Astrocyte (in vitro differentiated cells and primary cell): ENCODE results near the gene ABCA7. TPM values are rescaled to one million over a fixed set of nuclear protein-coding genes. Genes with fewer than 3 reads are reported as not detected.

Experiments
- DNase-seq: peaks from one replicate; pipeline ENCODE4 v3.0.0-alpha.2; 2010; ENCODE audit warnings: low read depth
- FAIRE-seq: peaks from 2 replicates; lab custom pipeline; 2011; peaks lifted over from hg19 to GRCh38; lab: Jason Lieb, UNC
- H2AFZ ChIP-seq: 2 replicates; pipeline ENCODE4 v1.6.0; 2012; ENCODE audit warnings: low read depth, low read length, inconsistent platforms
- H3K27ac ChIP-seq: 2 replicates; pipeline ENCODE4 v1.5.1; 2011; ENCODE audit warnings: low read depth, low read length, inconsistent platforms
- H3K27me3 ChIP-seq: 2 replicates; pipeline ENCODE4 v1.6.0; 2011; ENCODE audit warnings: low read length, inconsistent platforms; ENCODE audit not compliant: insufficient read depth
- H3K36me3 ChIP-seq: 2 replicates; pipeline ENCODE4 v1.5.1; 2011; ENCODE audit warnings: low read length, inconsistent platforms; ENCODE audit not compliant: insufficient read depth
- H3K4me1 ChIP-seq: 2 replicates; pipeline ENCODE4 v1.5.1; 2011; ENCODE audit warnings: low read length, inconsistent platforms; ENCODE audit not compliant: insufficient read depth
- H3K4me2 ChIP-seq: 2 replicates; pipeline ENCODE4 v1.6.0; 2012; ENCODE audit warnings: low read length, inconsistent platforms
- H3K4me3 ChIP-seq: 2 replicates; pipeline ENCODE4 v1.5.1; 2011; ENCODE audit warnings: low read depth, mild to moderate bottlenecking, low read length, inconsistent platforms; ENCODE audit not compliant: insufficient read depth
- H3K79me2 ChIP-seq: 2 replicates; pipeline ENCODE4 v1.6.0; 2012; ENCODE audit warnings: mild to moderate bottlenecking, low read length, inconsistent platforms; ENCODE audit not compliant: insufficient read depth
- H3K9ac ChIP-seq: 2 replicates; pipeline ENCODE4 v1.6.0; 2012; ENCODE audit warnings: mild to moderate bottlenecking, low read length, inconsistent platforms
- H3K9me3 ChIP-seq: 2 replicates; pipeline ENCODE4 v1.5.1; 2012; ENCODE audit warnings: low read depth, mild to moderate bottlenecking, low read length, inconsistent platforms; ENCODE audit not compliant: insufficient read depth
- H4K20me1 ChIP-seq: 2 replicates; pipeline ENCODE4 v1.6.0; 2012; ENCODE audit warnings: low read length, inconsistent platforms; ENCODE audit not compliant: insufficient read depth
- H3K27ac Mint-ChIP-seq: one replicate; pipeline ENCODE4 v1.8.0; 2021; ENCODE audit warnings: mild to moderate bottlenecking, mixed read lengths; ENCODE audit not compliant: unreplicated experiment
- H3K27me3 Mint-ChIP-seq: one replicate; pipeline ENCODE4 v1.8.0; 2021; ENCODE audit warnings: low read depth, mixed read lengths; ENCODE audit not compliant: unreplicated experiment
- H3K36me3 Mint-ChIP-seq: one replicate; pipeline ENCODE4 v1.8.0; 2021; ENCODE audit warnings: low read depth, mixed read lengths; ENCODE audit not compliant: unreplicated experiment
- H3K4me1 Mint-ChIP-seq: one replicate; pipeline ENCODE4 v1.8.0; 2021; ENCODE audit warnings: low read depth, mixed read lengths; ENCODE audit not compliant: unreplicated experiment
- H3K4me3 Mint-ChIP-seq: one replicate; pipeline ENCODE4 v1.8.0; 2021; ENCODE audit warnings: mild to moderate bottlenecking, moderate library complexity, mixed read lengths; ENCODE audit not compliant: unreplicated experiment
- H3K9me3 Mint-ChIP-seq: one replicate; pipeline ENCODE4 v1.8.0; 2021; ENCODE audit warnings: mild to moderate bottlenecking, mixed read lengths; ENCODE audit not compliant: unreplicated experiment
- EZH2 ChIP-seq: IDR thresholded peaks from 2 replicates; pipeline ENCODE4 v1.6.1; 2012; ENCODE audit warnings: mild to moderate bottlenecking, low read length, inconsistent platforms; ENCODE audit not compliant: insufficient read depth
- total RNA-seq: library from RNA; stranded (reverse); gene quantifications from 2 replicates; pipeline ENCODE4 v1.2.1, GENCODE V29; 2021
- TF ChIP-seq, protein P1 (sequence below): IDR thresholded peaks from 2 replicates; pipeline ENCODE4 v1.5.1; 2011; ENCODE audit warnings: low read depth, mild to moderate bottlenecking, inconsistent platforms, low read length, moderate library complexity; ENCODE audit not compliant: insufficient read depth

The ABCA7 gene
- total RNA-seq, 1 donor from 2014 or later = 18.4 TPM

DNA sequence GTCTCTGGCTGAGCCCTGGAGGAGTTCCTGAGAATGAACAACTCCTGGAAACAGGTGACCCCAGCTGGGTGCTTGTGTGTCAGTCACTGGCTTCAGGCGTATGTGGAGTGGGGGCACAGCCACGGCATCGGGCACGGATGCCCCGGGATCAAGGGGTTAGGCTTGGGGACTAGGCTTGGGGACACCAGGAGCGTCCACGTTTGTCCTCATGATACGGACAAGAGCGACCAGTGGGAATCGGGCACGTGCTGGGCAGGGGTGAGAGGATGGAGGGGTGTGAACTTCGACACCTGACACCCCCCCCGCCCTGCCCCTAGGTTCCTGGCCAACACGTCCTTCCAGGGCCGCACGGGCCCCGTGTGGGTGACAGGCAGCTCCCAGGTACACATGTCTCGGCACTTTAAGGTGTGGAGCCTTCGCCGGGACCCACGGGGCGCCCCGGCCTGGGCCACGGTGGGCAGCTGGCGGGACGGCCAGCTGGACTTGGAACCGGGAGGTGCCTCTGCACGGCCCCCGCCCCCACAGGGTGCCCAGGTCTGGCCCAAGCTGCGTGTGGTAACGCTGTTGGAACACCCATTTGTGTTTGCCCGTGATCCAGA is 35.6 kb upstream of the ABCA7 start:
- DNase-seq = no peak
- TF ChIP-seq, protein P1, sequence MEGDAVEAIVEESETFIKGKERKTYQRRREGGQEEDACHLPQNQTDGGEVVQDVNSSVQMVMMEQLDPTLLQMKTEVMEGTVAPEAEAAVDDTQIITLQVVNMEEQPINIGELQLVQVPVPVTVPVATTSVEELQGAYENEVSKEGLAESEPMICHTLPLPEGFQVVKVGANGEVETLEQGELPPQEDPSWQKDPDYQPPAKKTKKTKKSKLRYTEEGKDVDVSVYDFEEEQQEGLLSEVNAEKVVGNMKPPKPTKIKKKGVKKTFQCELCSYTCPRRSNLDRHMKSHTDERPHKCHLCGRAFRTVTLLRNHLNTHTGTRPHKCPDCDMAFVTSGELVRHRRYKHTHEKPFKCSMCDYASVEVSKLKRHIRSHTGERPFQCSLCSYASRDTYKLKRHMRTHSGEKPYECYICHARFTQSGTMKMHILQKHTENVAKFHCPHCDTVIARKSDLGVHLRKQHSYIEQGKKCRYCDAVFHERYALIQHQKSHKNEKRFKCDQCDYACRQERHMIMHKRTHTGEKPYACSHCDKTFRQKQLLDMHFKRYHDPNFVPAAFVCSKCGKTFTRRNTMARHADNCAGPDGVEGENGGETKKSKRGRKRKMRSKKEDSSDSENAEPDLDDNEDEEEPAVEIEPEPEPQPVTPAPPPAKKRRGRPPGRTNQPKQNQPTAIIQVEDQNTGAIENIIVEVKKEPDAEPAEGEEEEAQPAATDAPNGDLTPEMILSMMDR = no peak
- no peak for TF ChIP-seq EZH2
- no peaks in the 10 kb centered on the region for H3K4me1 ChIP-seq
- no peaks in the 10 kb centered on the region for H3K9me3 Mint-ChIP-seq
- no peaks in the 10 kb centered on the region for H3K36me3 Mint-ChIP-seq
- H3K27ac Mint-ChIP-seq = no peak overlapping the region
- peaks cover 10% of the 10 kb centered on the region for H4K20me1 ChIP-seq
- no peak for FAIRE-seq
- peaks cover 14% of the 10 kb centered on the region for H3K27me3 Mint-ChIP-seq
- H3K4me3 ChIP-seq = no peak overlapping the region
- no peak overlapping the region for H2AFZ ChIP-seq
- H3K27ac ChIP-seq = no peak overlapping the region
- peaks cover 11% of the 10 kb centered on the region for H3K27me3 ChIP-seq
- H3K79me2 ChIP-seq = no peaks in the 10 kb centered on the region
- H3K9me3 ChIP-seq = no peaks in the 10 kb centered on the region
- no peak overlapping the region for H3K4me2 ChIP-seq
- no peak overlapping the region for H3K9ac ChIP-seq
- no peaks in the 10 kb centered on the region for H3K36me3 ChIP-seq
- no peak overlapping the region for H3K4me3 Mint-ChIP-seq
- no peaks in the 10 kb centered on the region for H3K4me1 Mint-ChIP-seq

DNA sequence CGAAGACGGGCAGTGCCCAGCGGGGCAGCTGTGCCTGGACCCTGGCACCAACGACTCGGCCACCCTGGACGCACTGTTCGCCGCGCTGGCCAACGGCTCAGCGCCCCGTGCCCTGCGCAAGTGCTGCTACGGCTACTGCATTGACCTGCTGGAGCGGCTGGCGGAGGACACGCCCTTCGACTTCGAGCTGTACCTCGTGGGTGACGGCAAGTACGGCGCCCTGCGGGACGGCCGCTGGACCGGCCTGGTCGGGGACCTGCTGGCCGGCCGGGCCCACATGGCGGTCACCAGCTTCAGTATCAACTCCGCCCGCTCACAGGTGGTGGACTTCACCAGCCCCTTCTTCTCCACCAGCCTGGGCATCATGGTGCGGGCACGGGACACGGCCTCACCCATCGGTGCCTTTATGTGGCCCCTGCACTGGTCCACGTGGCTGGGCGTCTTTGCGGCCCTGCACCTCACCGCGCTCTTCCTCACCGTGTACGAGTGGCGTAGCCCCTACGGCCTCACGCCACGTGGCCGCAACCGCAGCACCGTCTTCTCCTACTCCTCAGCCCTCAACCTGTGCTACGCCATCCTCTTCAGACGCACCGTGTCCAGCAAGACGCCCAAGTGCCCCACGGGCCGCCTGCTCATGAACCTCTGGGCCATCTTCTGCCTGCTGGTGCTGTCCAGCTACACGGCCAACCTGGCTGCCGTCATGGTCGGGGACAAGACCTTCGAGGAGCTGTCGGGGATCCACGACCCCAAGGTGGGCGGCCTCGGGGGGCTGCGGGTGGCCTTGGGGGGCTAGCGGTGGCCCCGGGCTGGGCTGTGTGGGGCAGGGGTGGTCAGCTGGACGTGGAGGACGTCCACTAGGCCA is 34.9 kb upstream of the ABCA7 start:
- Histone ChIP-seq H3K79me2 (no peaks in the 10 kb centered on the region), H3K36me3 (no peaks in the 10 kb centered on the region), H3K4me2 (no peak overlapping the region), H3K27me3 (peaks cover 8% of the 10 kb centered on the region), H3K9me3 (no peaks in the 10 kb centered on the region), H3K4me3 (no peak overlapping the region), H4K20me1 (peaks cover 17% of the 10 kb centered on the region), H3K9ac (no peak overlapping the region), H2AFZ (no peak overlapping the region), H3K27ac (no peak overlapping the region), H3K4me1 (no peaks in the 10 kb centered on the region)
- Mint-ChIP-seq H3K36me3 (no peaks in the 10 kb centered on the region), H3K27ac (no peak overlapping the region), H3K4me3 (no peak overlapping the region), H3K4me1 (no peaks in the 10 kb centered on the region), H3K9me3 (no peaks in the 10 kb centered on the region), H3K27me3 (peaks cover 10% of the 10 kb centered on the region)
- no peak for DNase-seq
- TF ChIP-seq, protein P1 = no peak
- no peak for TF ChIP-seq EZH2
- FAIRE-seq = no peak
